ENCODE results near the gene MPDZ. TPM values are rescaled to one million over a fixed set of nuclear protein-coding genes. Genes with fewer than 3 reads are reported as not detected.

Gene MPDZ
- total RNA-seq, 4 donors from 2014 or later: 3.2 to 16.6 (median 5.3) TPM

DNA sequence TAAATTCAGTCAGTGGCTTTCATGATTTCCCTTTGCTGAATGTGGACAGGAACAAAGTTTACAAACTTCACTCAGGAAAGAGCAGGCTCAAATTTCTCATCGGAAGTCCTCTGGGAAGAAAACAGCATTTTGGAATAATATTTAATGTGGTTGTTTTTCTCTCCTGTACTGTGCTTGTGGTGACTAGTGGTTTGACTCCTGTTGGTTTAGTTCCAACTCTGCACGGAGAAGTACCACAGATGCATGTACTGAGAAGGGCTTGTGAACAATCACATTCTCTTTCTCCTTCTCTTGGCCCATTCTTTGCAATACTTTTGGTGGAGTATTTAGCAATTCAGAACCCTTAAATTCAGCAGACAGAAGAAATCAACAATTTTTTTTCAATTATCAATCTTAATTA lies 13.3 kb downstream of the MPDZ start:
- intact Hi-C loops (cut with DNase I): no loop called here
- TF ChIP-seq, protein P1, sequence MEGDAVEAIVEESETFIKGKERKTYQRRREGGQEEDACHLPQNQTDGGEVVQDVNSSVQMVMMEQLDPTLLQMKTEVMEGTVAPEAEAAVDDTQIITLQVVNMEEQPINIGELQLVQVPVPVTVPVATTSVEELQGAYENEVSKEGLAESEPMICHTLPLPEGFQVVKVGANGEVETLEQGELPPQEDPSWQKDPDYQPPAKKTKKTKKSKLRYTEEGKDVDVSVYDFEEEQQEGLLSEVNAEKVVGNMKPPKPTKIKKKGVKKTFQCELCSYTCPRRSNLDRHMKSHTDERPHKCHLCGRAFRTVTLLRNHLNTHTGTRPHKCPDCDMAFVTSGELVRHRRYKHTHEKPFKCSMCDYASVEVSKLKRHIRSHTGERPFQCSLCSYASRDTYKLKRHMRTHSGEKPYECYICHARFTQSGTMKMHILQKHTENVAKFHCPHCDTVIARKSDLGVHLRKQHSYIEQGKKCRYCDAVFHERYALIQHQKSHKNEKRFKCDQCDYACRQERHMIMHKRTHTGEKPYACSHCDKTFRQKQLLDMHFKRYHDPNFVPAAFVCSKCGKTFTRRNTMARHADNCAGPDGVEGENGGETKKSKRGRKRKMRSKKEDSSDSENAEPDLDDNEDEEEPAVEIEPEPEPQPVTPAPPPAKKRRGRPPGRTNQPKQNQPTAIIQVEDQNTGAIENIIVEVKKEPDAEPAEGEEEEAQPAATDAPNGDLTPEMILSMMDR (IDR thresholded peaks at IDR 0.05): no peak
- TF ChIP-seq POLR2A (IDR thresholded peaks at IDR 0.05): no peak
- Histone ChIP-seq H3K27me3 (no peaks in the 10 kb centered on the region), H3K4me3 (no peak overlapping the region), H3K4me1 (peaks cover 0 to 5% (median 0%) of the 10 kb centered on the region in 3 donors), H3K27ac (peak overlapping the region in 1 of 4 donors; percentile 7), H3K36me3 (no peaks in the 10 kb centered on the region), H3K9me3 (no peaks in the 10 kb centered on the region)
- no peak for DNase-seq
- WGBS, 2 donors: 29 to 47% methylated on average over 2 of the region's 2 CpGs

DNA sequence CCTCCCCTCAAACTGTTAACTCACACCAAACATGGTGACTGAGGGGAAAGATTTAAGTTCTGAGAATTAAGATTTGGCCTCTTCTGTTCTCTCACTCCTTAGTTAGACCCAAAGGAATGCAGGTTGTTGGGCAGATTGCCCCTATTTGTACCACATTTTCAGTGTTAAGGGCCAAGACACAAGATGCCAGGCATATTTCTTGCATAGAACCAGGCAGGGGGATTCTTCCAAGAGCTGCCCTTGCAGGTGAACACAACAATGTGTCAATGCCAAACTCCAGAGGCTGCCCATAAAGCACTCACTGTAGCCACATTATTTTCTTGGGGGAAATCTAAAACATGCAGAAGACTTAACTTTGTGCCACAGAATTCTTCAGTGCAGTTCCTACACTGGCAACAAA lies 14.7 kb downstream of the MPDZ start:
- no peak overlapping the region for H3K4me3 ChIP-seq
- H3K36me3 ChIP-seq: no peaks in the 10 kb centered on the region
- H3K27me3 ChIP-seq: no peaks in the 10 kb centered on the region
- H3K4me1 ChIP-seq: peaks cover 0 to 5% (median 0%) of the 10 kb centered on the region in 3 donors
- TF ChIP-seq, protein P1 (IDR thresholded peaks at IDR 0.05): no peak
- TF ChIP-seq POLR2A (IDR thresholded peaks at IDR 0.05): no peak
- no peaks in the 10 kb centered on the region for H3K9me3 ChIP-seq
- intact Hi-C loops (cut with DNase I): no loop called here
- no peak overlapping the region for H3K27ac ChIP-seq
- DNase-seq: no peak

DNA sequence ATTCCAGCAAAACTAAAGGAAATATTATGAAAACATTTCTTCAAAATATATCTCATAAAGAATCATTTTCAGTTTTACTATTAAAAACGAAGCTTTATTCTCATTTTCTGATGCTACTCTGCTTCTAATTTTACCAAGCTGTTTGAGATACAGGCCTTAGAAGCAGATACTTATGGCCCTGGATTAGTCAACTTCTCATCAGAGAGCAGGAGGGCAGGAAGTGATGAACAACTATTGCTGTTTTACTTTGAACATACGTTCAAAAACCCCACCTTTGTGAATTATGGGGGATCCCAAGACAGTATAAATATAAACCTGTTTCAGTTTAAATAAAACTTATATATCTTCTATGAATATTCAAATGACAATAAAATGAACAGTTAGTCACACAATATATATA lies 16.0 kb downstream of the MPDZ start:
- intact Hi-C loops (cut with DNase I): no loop called here
- TF ChIP-seq, protein P1 (IDR thresholded peaks at IDR 0.05): no peak
- TF ChIP-seq POLR2A (IDR thresholded peaks at IDR 0.05): no peak
- Histone ChIP-seq H3K4me1 (peaks cover 0 to 5% (median 0%) of the 10 kb centered on the region in 3 donors), H3K36me3 (no peaks in the 10 kb centered on the region), H3K27ac (no peak overlapping the region), H3K9me3 (no peaks in the 10 kb centered on the region), H3K4me3 (no peak overlapping the region), H3K27me3 (no peaks in the 10 kb centered on the region)
- 45 to 48% methylated on average over 2 of the region's 2 CpGs for WGBS, 2 donors
- DNase-seq: no peak

GRCh38 chr9:13252852-13253251 lies 26.6 kb downstream of the MPDZ start:
- no peak for DNase-seq
- 60 to 65% methylated on average over 4 of the region's 4 CpGs for WGBS, 2 donors
- H3K9me3 ChIP-seq: no peaks in the 10 kb centered on the region
- no peak overlapping the region for H3K27ac ChIP-seq
- intact Hi-C loops (cut with DNase I): no loop called here
- H3K4me1 ChIP-seq: no peaks in the 10 kb centered on the region
- no peak for TF ChIP-seq POLR2A (IDR thresholded peaks at IDR 0.05)
- TF ChIP-seq, protein P1 (IDR thresholded peaks at IDR 0.05): no peak
- no peaks in the 10 kb centered on the region for H3K36me3 ChIP-seq
- H3K27me3 ChIP-seq: no peaks in the 10 kb centered on the region
- H3K4me3 ChIP-seq: no peak overlapping the region

DNA sequence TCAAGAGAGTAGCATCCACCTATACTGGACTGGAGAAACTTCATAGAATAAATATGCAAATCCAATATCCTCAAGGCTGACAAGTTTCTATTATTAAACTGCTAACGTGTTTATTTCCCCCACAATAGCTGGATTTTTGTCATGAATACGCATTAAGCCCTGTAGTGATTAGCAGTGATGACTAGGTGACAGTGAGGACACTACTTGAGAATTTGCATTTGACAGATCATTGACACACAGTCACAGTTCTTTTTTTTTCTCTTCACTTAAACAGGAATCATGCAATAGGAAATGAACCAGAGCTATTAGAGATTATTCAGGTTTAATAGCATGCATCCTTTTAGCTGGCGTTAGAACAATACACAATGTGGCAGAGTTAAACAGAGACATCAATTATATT lies 35.3 kb downstream of the MPDZ start:
- no peak overlapping the region for H3K27ac ChIP-seq
- H3K4me3 ChIP-seq: no peak overlapping the region
- 61 to 68% methylated on average over 3 of the region's 3 CpGs for WGBS, 2 donors
- H3K36me3 ChIP-seq: no peaks in the 10 kb centered on the region
- intact Hi-C loops (cut with DNase I): no loop called here
- TF ChIP-seq, protein P1 (IDR thresholded peaks at IDR 0.05): no peak
- TF ChIP-seq POLR2A (IDR thresholded peaks at IDR 0.05): no peak
- H3K27me3 ChIP-seq: no peaks in the 10 kb centered on the region
- H3K4me1 ChIP-seq: no peaks in the 10 kb centered on the region
- no peak for DNase-seq
- H3K9me3 ChIP-seq: no peaks in the 10 kb centered on the region
